ENCODE measurements around the gene SERPINC1.
"Not testable (repeated sequence)": the region's sequence is repeated elsewhere in the genome, so short reads cannot be mapped to it uniquely, and the experiment has no call there.

SERPINC1 gene

GRCh38 chr1:173917149-173917548 lies at the start of gene SERPINC1:
SERPINC1 (minus strand) TSS chr1:173917327; CDS start chr1:173917259, 68 bp downstream.
- DNase-seq (ENCODE audit: low read depth in 2 of 2), result no peak

GRCh38 chr1:173965896-173966295 lies 48.8 kb upstream of the SERPINC1 start:
- not testable (repeated sequence) for DNase-seq (ENCODE audit: low read depth in 2 of 2)

- DNase-seq (ENCODE audit: low read depth in 2 of 2), result no peak
Measured at GRCh38 chr1:173963477-173963876, 46.4 kb upstream of the SERPINC1 start.

- no peak for DNase-seq (ENCODE audit: low read depth in 2 of 2)
Measured at GRCh38 chr1:173960625-173961024, 43.5 kb upstream of the SERPINC1 start.

GRCh38 chr1:173954179-173954578 lies 37.1 kb upstream of the SERPINC1 start:
- no peak for DNase-seq (ENCODE audit: low read depth in 2 of 2)

- DNase-seq (ENCODE audit: low read depth in 2 of 2), result no peak
Measured at GRCh38 chr1:173948594-173948993, 31.5 kb upstream of the SERPINC1 start.

GRCh38 chr1:173946380-173946921 lies 29.3 kb upstream of the SERPINC1 start:
- no peak for DNase-seq (ENCODE audit: low read depth in 2 of 2)

GRCh38 chr1:173937062-173937461 lies 19.9 kb upstream of the SERPINC1 start:
- DNase-seq (ENCODE audit: low read depth in 2 of 2), result no peak

- DNase-seq (ENCODE audit: low read depth in 2 of 2), result no peak
Measured at GRCh38 chr1:173934440-173934839, 17.3 kb upstream of the SERPINC1 start.

GRCh38 chr1:173930541-173930940 lies 13.4 kb upstream of the SERPINC1 start:
- DNase-seq (ENCODE audit: low read depth in 2 of 2), result not testable (repeated sequence)

GRCh38 chr1:173925306-173926242 lies 8.4 kb upstream of the SERPINC1 start:
- no peak for DNase-seq (ENCODE audit: low read depth in 2 of 2)

GRCh38 chr1:173920861-173921260 lies 3.7 kb upstream of the SERPINC1 start:
- no peak for DNase-seq (ENCODE audit: low read depth in 2 of 2)

- DNase-seq (ENCODE audit: low read depth in 2 of 2), result no peak
Measured at GRCh38 chr1:173917635-173918493, 737 bp upstream of the SERPINC1 start.

- DNase-seq (ENCODE audit: low read depth in 2 of 2), result no peak
Measured at GRCh38 chr1:173916667-173917066, 460 bp downstream of the SERPINC1 start.

GRCh38 chr1:173915596-173915995 lies 1.5 kb downstream of the SERPINC1 start:
- no peak for DNase-seq (ENCODE audit: low read depth in 2 of 2)

GRCh38 chr1:173914366-173914871 lies 2.7 kb downstream of the SERPINC1 start:
- DNase-seq (ENCODE audit: low read depth in 2 of 2), result peak in 1 of 2 donors; percentile 1

GRCh38 chr1:173913111-173913510 lies 4.0 kb downstream of the SERPINC1 start:
- no peak for DNase-seq (ENCODE audit: low read depth in 2 of 2)

GRCh38 chr1:173903827-173904531 lies 13.1 kb downstream of the SERPINC1 start:
- no peak for DNase-seq (ENCODE audit: low read depth in 2 of 2)

- DNase-seq (ENCODE audit: low read depth in 2 of 2), result no peak
Measured at GRCh38 chr1:173900992-173901391, 16.1 kb downstream of the SERPINC1 start.

- no peak for DNase-seq (ENCODE audit: low read depth in 2 of 2)
Measured at GRCh38 chr1:173900427-173900826, 16.7 kb downstream of the SERPINC1 start.

- no peak for DNase-seq (ENCODE audit: low read depth in 2 of 2)
Measured at GRCh38 chr1:173894189-173894588, 22.9 kb downstream of the SERPINC1 start.

Measured in stimulated activated CD8-positive, alpha-beta memory T cell treated with anti-CD3 and anti-CD28 coated beads, Interleukin-7, amount 100 ng/mL, for 4 hours (primary cell).